ENCODE data around the gene PPFIA1. TPM values are rescaled to one million over a fixed set of nuclear protein-coding genes. Genes with fewer than 3 reads are reported as not detected.

PPFIA1 gene
- total RNA-seq, 2 donors from 2014 or later, result 46.9 to 47.5 TPM

DNA sequence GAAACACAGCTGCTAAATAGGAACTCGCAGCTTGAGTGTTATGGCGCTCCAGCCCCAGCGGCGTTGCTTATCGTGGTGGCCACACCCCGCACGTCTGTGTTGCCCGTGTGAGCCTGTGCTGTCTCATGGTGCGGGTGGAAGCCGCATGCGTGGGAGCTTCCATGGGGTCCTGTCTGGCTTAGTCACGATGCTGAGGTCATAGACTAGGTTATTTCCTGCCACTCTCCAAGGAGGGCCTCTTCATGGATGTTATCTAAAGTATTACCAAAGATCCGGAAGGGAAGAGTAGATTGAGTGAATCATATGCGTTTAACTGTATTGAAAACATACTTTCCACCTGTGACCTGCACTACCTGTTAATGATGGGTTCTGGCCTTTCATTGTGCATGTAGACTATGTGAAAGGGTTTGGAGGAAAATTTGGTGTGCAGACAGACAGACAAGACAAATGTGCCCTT is 149.5 kb downstream of the PPFIA1 start:
- no peak overlapping the region for H3K4me3 ChIP-seq
- TF ChIP-seq, protein P1, sequence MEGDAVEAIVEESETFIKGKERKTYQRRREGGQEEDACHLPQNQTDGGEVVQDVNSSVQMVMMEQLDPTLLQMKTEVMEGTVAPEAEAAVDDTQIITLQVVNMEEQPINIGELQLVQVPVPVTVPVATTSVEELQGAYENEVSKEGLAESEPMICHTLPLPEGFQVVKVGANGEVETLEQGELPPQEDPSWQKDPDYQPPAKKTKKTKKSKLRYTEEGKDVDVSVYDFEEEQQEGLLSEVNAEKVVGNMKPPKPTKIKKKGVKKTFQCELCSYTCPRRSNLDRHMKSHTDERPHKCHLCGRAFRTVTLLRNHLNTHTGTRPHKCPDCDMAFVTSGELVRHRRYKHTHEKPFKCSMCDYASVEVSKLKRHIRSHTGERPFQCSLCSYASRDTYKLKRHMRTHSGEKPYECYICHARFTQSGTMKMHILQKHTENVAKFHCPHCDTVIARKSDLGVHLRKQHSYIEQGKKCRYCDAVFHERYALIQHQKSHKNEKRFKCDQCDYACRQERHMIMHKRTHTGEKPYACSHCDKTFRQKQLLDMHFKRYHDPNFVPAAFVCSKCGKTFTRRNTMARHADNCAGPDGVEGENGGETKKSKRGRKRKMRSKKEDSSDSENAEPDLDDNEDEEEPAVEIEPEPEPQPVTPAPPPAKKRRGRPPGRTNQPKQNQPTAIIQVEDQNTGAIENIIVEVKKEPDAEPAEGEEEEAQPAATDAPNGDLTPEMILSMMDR (IDR thresholded peaks at IDR 0.05), result no peak
- H3K27me3 ChIP-seq, result no peaks in the 10 kb centered on the region
- H3K27ac ChIP-seq, result no peak overlapping the region
- DNase-seq, result no peak
- peaks cover 25% of the 10 kb centered on the region for H3K36me3 ChIP-seq
- no peak overlapping the region for H3K9ac ChIP-seq (ENCODE audit: low read depth in 2 of 2, low read length in 2 of 2)
- no peaks in the 10 kb centered on the region for H3K4me1 ChIP-seq
- intact Hi-C loops (cut with DNase I), result no loop called here
- H3K9me3 ChIP-seq, result no peaks in the 10 kb centered on the region

DNA sequence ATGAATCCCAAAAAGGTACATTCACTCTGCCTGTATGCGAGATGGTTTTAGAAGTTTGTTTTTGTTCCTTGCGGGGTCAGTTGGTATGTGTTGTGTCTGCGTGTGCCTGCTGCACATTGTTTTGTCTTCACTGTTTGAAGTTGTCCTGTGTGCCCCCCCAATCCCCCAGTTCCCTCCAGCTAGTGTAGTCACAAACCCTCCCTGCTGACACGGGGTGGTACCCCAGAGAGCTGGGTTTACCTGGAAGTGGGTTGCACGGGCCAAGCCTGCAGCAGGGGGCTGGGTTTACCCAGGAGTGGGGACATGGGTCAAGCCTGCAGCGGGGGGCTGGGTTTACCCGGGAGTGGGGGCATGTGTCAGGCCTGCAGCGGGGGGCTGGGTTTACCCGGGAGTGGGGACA is 150.0 kb downstream of the PPFIA1 start:
- no peak for DNase-seq
- intact Hi-C loops (cut with DNase I), result no loop called here
- H3K9me3 ChIP-seq, result no peaks in the 10 kb centered on the region

DNA sequence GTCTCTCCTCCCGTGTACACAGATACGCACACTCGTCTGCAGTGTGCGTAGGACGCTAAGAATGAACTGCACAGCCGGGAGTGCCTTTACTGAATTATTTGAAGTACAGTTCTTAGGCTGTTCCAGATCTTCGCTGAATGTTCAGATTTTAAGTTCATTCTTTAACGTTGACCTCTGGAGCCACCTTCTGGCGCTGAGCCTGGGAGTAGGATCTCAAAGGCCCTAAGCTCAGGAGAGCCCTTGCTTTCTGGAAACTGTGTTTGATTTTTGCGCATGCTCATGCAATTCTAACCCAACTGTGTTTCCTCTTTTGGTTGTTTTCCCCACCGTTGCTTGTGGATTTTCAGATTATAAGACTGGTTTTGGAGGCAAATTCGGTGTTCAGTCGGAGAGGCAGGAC is 150.6 kb downstream of the PPFIA1 start:
- Histone ChIP-seq H3K27ac (no peak overlapping the region), H3K4me1 (no peaks in the 10 kb centered on the region), H3K9me3 (no peaks in the 10 kb centered on the region), H3K9ac (ENCODE audit: low read depth in 2 of 2, low read length in 2 of 2) (no peak overlapping the region), H3K36me3 (peaks cover 17% of the 10 kb centered on the region), H3K4me3 (no peak overlapping the region), H3K27me3 (no peaks in the 10 kb centered on the region)
- DNase-seq, result no peak
- TF ChIP-seq, protein P1 (IDR thresholded peaks at IDR 0.05), result no peak
- intact Hi-C loops (cut with DNase I), result no loop called here

More for the DNA sequence above, 150.0 kb downstream of the PPFIA1 start:
- H3K36me3 ChIP-seq, result peaks cover 20% of the 10 kb centered on the region
- no peak overlapping the region for H3K9ac ChIP-seq (ENCODE audit: low read depth in 2 of 2, low read length in 2 of 2)
- TF ChIP-seq, protein P1 (IDR thresholded peaks at IDR 0.05), result no peak
- no peak overlapping the region for H3K27ac ChIP-seq
- H3K27me3 ChIP-seq, result no peaks in the 10 kb centered on the region
- no peaks in the 10 kb centered on the region for H3K4me1 ChIP-seq
- H3K4me3 ChIP-seq, result no peak overlapping the region

- DNase-seq, result no peak
Measured at GRCh38 chr11:70422692-70423522, 152.4 kb downstream of the PPFIA1 start.

DNA sequence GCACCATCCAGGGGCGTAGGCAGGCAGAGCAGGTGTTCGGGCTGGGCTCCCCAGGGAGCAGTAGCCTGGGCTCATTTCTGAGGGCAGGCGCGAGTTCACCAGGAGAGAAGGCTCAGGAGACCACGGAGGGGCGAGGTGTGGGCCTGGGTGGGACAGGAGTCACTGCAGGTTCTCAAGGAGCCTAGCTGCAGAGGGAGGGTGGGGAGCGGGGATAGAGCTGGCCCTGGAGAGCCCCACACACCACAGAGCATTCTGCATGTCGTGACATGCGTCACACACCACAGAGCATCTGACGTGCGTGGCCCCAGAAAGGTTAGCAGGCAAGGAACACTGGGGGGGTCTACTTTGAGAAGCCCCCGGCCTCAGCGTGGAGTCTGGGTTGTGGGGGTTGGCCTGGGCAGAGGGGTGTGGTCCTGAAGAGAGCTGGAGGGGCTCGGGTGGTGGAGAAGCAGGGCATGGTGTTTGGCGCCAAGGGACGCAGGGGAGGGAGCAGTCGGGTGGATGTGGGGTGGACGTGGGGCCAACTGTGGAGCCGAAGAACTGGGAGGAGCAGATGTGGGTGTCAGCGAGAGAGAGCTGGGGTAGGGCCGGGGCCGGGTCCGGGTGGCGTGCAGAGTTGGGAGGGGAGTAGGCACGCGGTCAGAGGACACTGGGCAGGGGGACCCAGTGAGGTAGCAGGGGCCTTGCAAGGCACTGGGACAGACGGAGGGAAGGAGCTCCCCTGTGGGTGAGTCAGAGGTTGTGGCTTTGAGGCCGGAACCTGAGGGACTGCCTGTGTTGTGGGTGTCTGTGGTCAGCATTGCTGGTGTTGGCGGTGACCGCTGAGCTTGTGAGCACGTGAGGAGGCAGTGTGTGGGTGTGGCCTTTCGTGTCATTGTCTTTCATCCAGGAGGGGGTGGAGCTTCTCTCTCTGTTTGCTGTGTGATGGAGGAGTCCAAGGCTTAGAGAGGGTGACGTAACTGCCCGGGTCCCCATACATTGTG is 153.3 kb downstream of the PPFIA1 start:
- TF ChIP-seq, protein P1 (IDR thresholded peaks at IDR 0.05), result no peak
- no peak overlapping the region for H3K27ac ChIP-seq
- H3K9ac ChIP-seq (ENCODE audit: low read depth in 2 of 2, low read length in 2 of 2), result no peak overlapping the region
- no peak for DNase-seq
- H3K4me3 ChIP-seq, result no peak overlapping the region
- no peaks in the 10 kb centered on the region for H3K9me3 ChIP-seq
- peaks cover 13% of the 10 kb centered on the region for H3K36me3 ChIP-seq
- intact Hi-C loops (cut with DNase I), result no loop called here
- H3K27me3 ChIP-seq, result no peaks in the 10 kb centered on the region
- no peaks in the 10 kb centered on the region for H3K4me1 ChIP-seq

More at GRCh38 chr11:70422692-70423522, 152.4 kb downstream of the PPFIA1 start:
- Histone ChIP-seq H3K9me3 (no peaks in the 10 kb centered on the region), H3K9ac (ENCODE audit: low read depth in 2 of 2, low read length in 2 of 2) (no peak overlapping the region), H3K4me3 (no peak overlapping the region), H3K27me3 (no peaks in the 10 kb centered on the region), H3K4me1 (no peaks in the 10 kb centered on the region), H3K36me3 (peaks cover 13% of the 10 kb centered on the region), H3K27ac (no peak overlapping the region)
- TF ChIP-seq, protein P1 (IDR thresholded peaks at IDR 0.05), result no peak
- intact Hi-C loops (cut with DNase I), result no loop called here
